Endothelial cell of umbilical vein (primary cell): ENCODE measurements around the gene ARMH1. TPM values are rescaled to one million over a fixed set of nuclear protein-coding genes. Genes with fewer than 3 reads are reported as not detected.

ENCODE experiments used
- BruUV-seq: library from RNA; stranded (reverse); fragments of 400-500 nt; replicated peaks from 2 replicates; lab custom pipeline; 2021; lab: Mats Ljungman, UMichigan
- CTCF ChIA-PET: fragments of 300-600, 350-600 bp; sonication (Branson Sonifier 250); formaldehyde crosslinking; loops from one replicate; lab custom pipeline; 2021; ENCODE audit warnings: antibody characterized with exemption, inconsistent platforms; lab: Charles Lee
- POLR2A ChIA-PET: fragments of 300-600, 350-600 bp; sonication (Branson Sonifier 250); formaldehyde crosslinking; loops from one replicate; lab custom pipeline; 2021; ENCODE audit warnings: antibody characterized with exemption, inconsistent platforms; lab: Charles Lee
- DNase-seq: peaks from one replicate; pipeline ENCODE4 v3.0.0-alpha.2; 2011; ENCODE audit warnings: low read depth, low spot score
- FAIRE-seq: peaks from 2 replicates; lab custom pipeline; 2011; peaks lifted over from hg19 to GRCh38; lab: Jason Lieb, UNC
- H2AFZ ChIP-seq: 2 replicates; pipeline ENCODE4 v1.6.0; 2012; ENCODE audit warnings: low read depth, low read length, control low read depth, inconsistent platforms
- H3K27ac ChIP-seq: 2 replicates; pipeline ENCODE4 v1.5.1; 2011; ENCODE audit warnings: low read depth, mild to moderate bottlenecking, control low read depth, low read length, moderate library complexity; ENCODE audit not compliant: insufficient read depth
- H3K27me3 ChIP-seq, 2 experiments: 2 replicates each; pipeline versions ENCODE4 v1.6.0 to v1.6.1; 2011; ENCODE audit warnings: low read length in 2 of 2, mixed read lengths in 1 of 2; ENCODE audit not compliant: control insufficient read depth in 2 of 2, insufficient read depth in 2 of 2
- H3K36me3 ChIP-seq, 2 experiments: 2 replicates in 1 of 2; 3 replicates in 1 of 2; pipeline ENCODE4 v1.5.1; 2011; ENCODE audit warnings: low read length in 2 of 2, mild to moderate bottlenecking in 1 of 2, moderate library complexity in 1 of 2; ENCODE audit not compliant: control insufficient read depth in 2 of 2, insufficient read depth in 2 of 2; ENCODE audit errors: extremely low read depth in 1 of 2
- H3K4me1 ChIP-seq: 3 replicates; pipeline ENCODE4 v1.5.1; 2011; ENCODE audit warnings: mild to moderate bottlenecking, low read length; ENCODE audit not compliant: control insufficient read depth, insufficient read depth; ENCODE audit errors: extremely low read depth
- H3K4me2 ChIP-seq: 2 replicates; pipeline ENCODE4 v1.6.1; 2011; ENCODE audit warnings: low read length, control low read depth, mixed read lengths; ENCODE audit not compliant: insufficient read depth
- H3K4me3 ChIP-seq, 3 experiments: fragments of 200-600 bp in 1 of 3; sonication (generic), shearing (Covaris generic) in 1 of 3; replicated peaks in 1 of 3; 2 replicates each; pipeline ENCODE4 v1.5.1; 2011 to 2016; ENCODE audit warnings: control low read depth in 3 of 3, low read length in 3 of 3, mild to moderate bottlenecking in 2 of 3, inconsistent platforms in 1 of 3, low read depth in 1 of 3, moderate library complexity in 1 of 3; ENCODE audit not compliant: insufficient read depth in 1 of 3
- H3K79me2 ChIP-seq: 2 replicates; pipeline ENCODE4 v1.6.0; 2012; ENCODE audit warnings: low read length, inconsistent platforms; ENCODE audit not compliant: control insufficient read depth, insufficient read depth
- H3K9ac ChIP-seq: replicated peaks from 2 replicates; pipeline ENCODE3; 2011; ENCODE audit warnings: low read length, control low read depth; ENCODE audit not compliant: insufficient read depth; ENCODE audit errors: extremely low read depth
- H3K9me1 ChIP-seq: replicated peaks from 3 replicates; pipeline ENCODE4 v1.6.0; 2011; ENCODE audit warnings: mild to moderate bottlenecking, low read length; ENCODE audit not compliant: control insufficient read depth, insufficient read depth; ENCODE audit errors: extremely low read depth
- H3K9me3 ChIP-seq: replicated peaks from 2 replicates; pipeline ENCODE4 v1.5.1; 2012; ENCODE audit warnings: low read length, inconsistent platforms; ENCODE audit not compliant: control insufficient read depth, insufficient read depth
- H4K20me1 ChIP-seq: replicated peaks from 2 replicates; pipeline ENCODE3; 2011; ENCODE audit warnings: mild to moderate bottlenecking, low read length; ENCODE audit not compliant: control insufficient read depth, insufficient read depth; ENCODE audit errors: extremely low read depth
- EZH2 ChIP-seq: IDR thresholded peaks from 2 replicates; pipeline ENCODE4 v1.6.1; 2012; ENCODE audit warnings: borderline replicate concordance, low read depth, mild to moderate bottlenecking, moderate library complexity, low read length, inconsistent platforms; ENCODE audit not compliant: severe bottlenecking
- FOS ChIP-seq: IDR thresholded peaks from 2 replicates; pipeline ENCODE4 v1.6.1; 2011; ENCODE audit warnings: mild to moderate bottlenecking, low read length, moderate library complexity, borderline replicate concordance; ENCODE audit not compliant: insufficient read depth
- GATA2 ChIP-seq: IDR thresholded peaks from 2 replicates; pipeline ENCODE4 v1.7.0; 2011; ENCODE audit warnings: low read depth, mild to moderate bottlenecking, moderate library complexity, mixed read lengths, low read length; ENCODE audit not compliant: insufficient read length, insufficient read depth
- JUN ChIP-seq: IDR thresholded peaks from 2 replicates; pipeline ENCODE4 v1.6.1; 2011; ENCODE audit warnings: borderline replicate concordance, low read depth; ENCODE audit not compliant: insufficient read length, insufficient read depth
- MYC ChIP-seq: IDR thresholded peaks from one replicate; pipeline ENCODE4 v1.6.1; 2011; ENCODE audit warnings: mild to moderate bottlenecking, low read depth, low read length
- POLR2A ChIP-seq: IDR thresholded peaks from 2 replicates; pipeline ENCODE4 v1.6.1; 2012; ENCODE audit warnings: low read depth, mild to moderate bottlenecking, control low read depth, low read length
- POLR2AphosphoS5 ChIP-seq: IDR thresholded peaks from 2 replicates; pipeline ENCODE4 v1.6.1; 2012; ENCODE audit warnings: low read depth, mild to moderate bottlenecking, control low read depth, low read length, moderate library complexity; ENCODE audit not compliant: insufficient read depth
- dilution Hi-C: fragments of 300-500 bp; cut with MboI; formaldehyde crosslinking; loops from one replicate; pipeline ENCODE4 v1.15.0; 2019; ENCODE audit warnings: low sequenced_read_pairs; ENCODE audit not compliant: extremely low pct_ligation_motif_present
- intact Hi-C: fragments of 100-400 bp; cut with micrococcal nuclease; formaldehyde crosslinking; loops from one replicate; pipeline ENCODE4 v1.10.0; 2022
- polyA plus RNA-seq, 4 experiments: library from polyadenylated mRNA; depleted of rRNA in 3 of 4; stranded (reverse) in 3 of 4; unstranded in 1 of 4; fragments of >200 nt; gene quantifications; 2 replicates each; pipeline versions ENCODE4 v1.2.1 to v1.2.3, GENCODE V29; 2011 to 2012; ENCODE audit warnings: missing spikeins in 1 of 4
- total RNA-seq: library from RNA; stranded (reverse); gene quantifications from 2 replicates; pipeline ENCODE4 v1.2.3, GENCODE V29; 2021
- TF ChIP-seq, protein P1 (sequence below): IDR thresholded peaks from 2 replicates; pipeline ENCODE4 v1.6.1; 2011; ENCODE audit not compliant: insufficient read depth, insufficient read length
- TF ChIP-seq, protein P2 (sequence below), 2 donors: IDR thresholded peaks; 1 replicate in 1 of 2; 2 replicates in 1 of 2; pipeline ENCODE4 v1.5.1; 2011; ENCODE audit warnings: low read length in 2 of 2, mild to moderate bottlenecking in 2 of 2, moderate library complexity in 2 of 2, control low read depth in 1 of 2, inconsistent platforms in 1 of 2, low read depth in 1 of 2; ENCODE audit not compliant: insufficient read depth in 1 of 2; ENCODE audit errors: extremely low read depth in 1 of 2

ARMH1 gene
- total and polyA plus RNA-seq, 2 donors (not counting 3 experiments of a cell fraction or from before 2014, with no cell fraction given) = 0.17 TPM; not detected in 1

DNA sequence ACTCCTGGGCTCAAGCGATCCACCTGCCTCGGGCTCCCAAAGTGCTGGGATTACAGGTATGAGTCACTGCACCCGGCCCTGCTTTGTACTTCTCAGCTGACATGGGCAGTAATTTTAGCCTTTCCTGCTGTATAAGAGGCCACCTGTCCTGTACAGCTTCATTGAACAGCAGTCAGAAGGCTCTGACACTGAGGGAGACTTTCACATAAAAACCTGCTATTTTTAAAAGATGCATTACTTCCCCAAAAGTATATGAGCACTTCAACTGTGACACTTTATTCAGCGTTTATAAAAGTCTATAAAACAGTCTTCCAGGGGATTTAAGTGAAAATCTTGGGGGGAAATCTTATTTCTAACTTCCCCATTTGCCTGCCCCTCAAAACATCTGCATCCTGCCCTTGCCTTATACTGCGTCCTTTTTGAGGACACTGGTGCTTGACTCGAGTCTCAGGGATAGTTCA, 38.8 kb downstream of the ARMH1 start:
- FAIRE-seq (no peak), DNase-seq (no peak)
- Histone ChIP-seq H3K79me2 (no peaks in the 10 kb centered on the region), H3K4me2 (no peak overlapping the region), H3K9ac (no peak overlapping the region), H3K4me1 (no peaks in the 10 kb centered on the region), H4K20me1 (no peaks in the 10 kb centered on the region), H3K9me1 (no peaks in the 10 kb centered on the region), H2AFZ (no peak overlapping the region), H3K27ac (no peak overlapping the region), H3K4me3 (no peak overlapping the region), H3K27me3 (peaks cover 7% of the 10 kb centered on the region in 2 experiments), H3K9me3 (no peaks in the 10 kb centered on the region), H3K36me3 (no peaks in the 10 kb centered on the region)
- no TSS peak for BruUV-seq
- CTCF ChIA-PET = interaction anchor here (1.1 to 2.2 kb wide), 3 partner anchors 8 to 17 kb away, joined by 4 to 6 read pairs (median 6); no protein-coding TSS in a partner anchor
- POLR2A ChIA-PET = no interaction called here
- no peak for TF ChIP-seq POLR2AphosphoS5
- TF ChIP-seq FOS = no peak
- TF ChIP-seq GATA2 = no peak
- TF ChIP-seq MYC = no peak
- TF ChIP-seq, protein P1, sequence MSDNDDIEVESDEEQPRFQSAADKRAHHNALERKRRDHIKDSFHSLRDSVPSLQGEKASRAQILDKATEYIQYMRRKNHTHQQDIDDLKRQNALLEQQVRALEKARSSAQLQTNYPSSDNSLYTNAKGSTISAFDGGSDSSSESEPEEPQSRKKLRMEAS = no peak
- TF ChIP-seq JUN = no peak
- TF ChIP-seq, protein P2, sequence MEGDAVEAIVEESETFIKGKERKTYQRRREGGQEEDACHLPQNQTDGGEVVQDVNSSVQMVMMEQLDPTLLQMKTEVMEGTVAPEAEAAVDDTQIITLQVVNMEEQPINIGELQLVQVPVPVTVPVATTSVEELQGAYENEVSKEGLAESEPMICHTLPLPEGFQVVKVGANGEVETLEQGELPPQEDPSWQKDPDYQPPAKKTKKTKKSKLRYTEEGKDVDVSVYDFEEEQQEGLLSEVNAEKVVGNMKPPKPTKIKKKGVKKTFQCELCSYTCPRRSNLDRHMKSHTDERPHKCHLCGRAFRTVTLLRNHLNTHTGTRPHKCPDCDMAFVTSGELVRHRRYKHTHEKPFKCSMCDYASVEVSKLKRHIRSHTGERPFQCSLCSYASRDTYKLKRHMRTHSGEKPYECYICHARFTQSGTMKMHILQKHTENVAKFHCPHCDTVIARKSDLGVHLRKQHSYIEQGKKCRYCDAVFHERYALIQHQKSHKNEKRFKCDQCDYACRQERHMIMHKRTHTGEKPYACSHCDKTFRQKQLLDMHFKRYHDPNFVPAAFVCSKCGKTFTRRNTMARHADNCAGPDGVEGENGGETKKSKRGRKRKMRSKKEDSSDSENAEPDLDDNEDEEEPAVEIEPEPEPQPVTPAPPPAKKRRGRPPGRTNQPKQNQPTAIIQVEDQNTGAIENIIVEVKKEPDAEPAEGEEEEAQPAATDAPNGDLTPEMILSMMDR (IDR thresholded peaks at IDR 0.05; ENCODE audit: extremely low read depth in 1 of 2, insufficient read depth in 1 of 2, low read depth in 1 of 2, low read length in 2 of 2) = no peak
- TF ChIP-seq POLR2A = no peak
- no peak for TF ChIP-seq EZH2
- intact Hi-C loops = no loop called here
- dilution Hi-C loops = no loop called here
